ENCODE measurements around the gene LSS.

GRCh38 chr21:46246345-46246744 is 17.8 kb upstream of the LSS start:
- TF ChIP-seq POLR2A (IDR thresholded peaks at IDR 0.05; ENCODE audit: low read depth, low read length): no peak
- TF ChIP-seq POLR2AphosphoS5 (IDR thresholded peaks at IDR 0.05; ENCODE audit: low read depth, low read length): no peak
- no peak for TF ChIP-seq PAX5 (IDR thresholded peaks at IDR 0.05; ENCODE audit: insufficient read depth, low read length, severe bottlenecking)
- no peak for TF ChIP-seq TAF1 (IDR thresholded peaks at IDR 0.05; ENCODE audit: low read depth, low read length)

Measured in GM12891 (cell line).